Hepatocyte (in vitro differentiated cells): ENCODE results near the gene ASXL1. TPM values are rescaled to one million over a fixed set of nuclear protein-coding genes. Genes with fewer than 3 reads are reported as not detected.

Experiments used
- DNase-seq: peaks from one replicate; pipeline ENCODE4 v3.0.0-alpha.2; 2016; ENCODE audit warnings: low spot score
- H2AFZ ChIP-seq: fragments of 200-600 bp; sonication (generic); 2 replicates; pipeline ENCODE4 v1.6.0; 2016; ENCODE audit warnings: antibody characterized with exemption, mild to moderate bottlenecking
- H3K27ac ChIP-seq: fragments of 200-600 bp; sonication (generic); 2 replicates; pipeline ENCODE4 v1.5.1; 2016; ENCODE audit warnings: mild to moderate bottlenecking
- H3K27me3 ChIP-seq: fragments of 200-600 bp; sonication (generic); 2 replicates; pipeline ENCODE4 v1.6.1; 2016
- H3K36me3 ChIP-seq: fragments of 200-600 bp; sonication (generic); replicated peaks from 2 replicates; pipeline ENCODE4 v1.5.1; 2016; ENCODE audit warnings: low read depth; ENCODE audit not compliant: insufficient read depth
- H3K4me1 ChIP-seq: fragments of 200-600 bp; sonication (generic); 2 replicates; pipeline ENCODE4 v1.5.1; 2016; ENCODE audit warnings: mild to moderate bottlenecking, moderate library complexity; ENCODE audit not compliant: insufficient read depth
- H3K4me2 ChIP-seq: fragments of 200-600 bp; sonication (generic); 2 replicates; pipeline ENCODE4 v1.6.0; 2016
- H3K4me3 ChIP-seq: fragments of 200-600 bp; sonication (generic); 2 replicates; pipeline ENCODE4 v1.5.1; 2016; ENCODE audit warnings: mild to moderate bottlenecking
- H3K79me2 ChIP-seq: fragments of 200-600 bp; sonication (generic); 2 replicates; pipeline ENCODE4 v1.6.0; 2017; ENCODE audit warnings: mild to moderate bottlenecking
- H3K9me2 ChIP-seq: fragments of 200-600 bp; sonication (generic); replicated peaks from 2 replicates; pipeline ENCODE4 v1.6.0; 2017; ENCODE audit warnings: mild to moderate bottlenecking; ENCODE audit not compliant: insufficient read depth
- H3K9me3 ChIP-seq: fragments of 200-600 bp; sonication (generic); 2 replicates; pipeline ENCODE4 v1.5.1; 2016; ENCODE audit warnings: low read depth, mild to moderate bottlenecking
- H4K20me1 ChIP-seq: fragments of 200-600 bp; sonication (generic); 2 replicates; pipeline ENCODE4 v1.6.0; 2016; ENCODE audit warnings: mild to moderate bottlenecking; ENCODE audit not compliant: insufficient read depth, poor library complexity, severe bottlenecking
- CTCF ChIP-seq: fragments of 200-600 bp; sonication (generic); IDR thresholded peaks from 2 replicates; pipeline ENCODE4 v1.5.1; 2016; ENCODE audit warnings: antibody characterized with exemption, mild to moderate bottlenecking; ENCODE audit not compliant: poor library complexity
- EZH2 ChIP-seq: fragments of 200-600 bp; sonication (generic); IDR thresholded peaks from 2 replicates; pipeline ENCODE4 v1.6.1; 2016; ENCODE audit warnings: antibody characterized with exemption, mild to moderate bottlenecking, borderline replicate concordance
- EZH2phosphoT487 ChIP-seq: fragments of 200-600 bp; sonication (generic); IDR thresholded peaks from one replicate; pipeline ENCODE4 v1.6.1; 2018; ENCODE audit warnings: antibody characterized with exemption, mild to moderate bottlenecking, low read depth, moderate library complexity; ENCODE audit not compliant: unreplicated experiment, severe bottlenecking
- WGBS: methylation state at CpG from one replicate; pipeline ENCODE4 v1.1.6; 2016; ENCODE audit warnings: low lambda C conversion rate; ENCODE audit errors: missing lambda C conversion rate; 5-methylcytosine and 5-hydroxymethylcytosine counted together
- polyA plus RNA-seq: library from polyadenylated mRNA; unstranded; fragments of >200 nt; fragmentation: Nextera tagmentation; extraction: Ambion mirVana; gene quantifications from 2 replicates; pipeline ENCODE4 v1.2.1, GENCODE V29; 2016
- total RNA-seq: library from RNA; depleted of rRNA; stranded (reverse); fragments of >200 nt; gene quantifications from 2 replicates; pipeline ENCODE4 v1.2.3, GENCODE V29; 2014

Gene ASXL1
- total and polyA plus RNA-seq, 2 experiments from 2014 or later = 82.0 to 95.6 TPM

- TF ChIP-seq CTCF (no peak), EZH2 (no peak), EZH2phosphoT487 (no peak)
- H2AFZ ChIP-seq = no peak overlapping the region
- WGBS = 97% methylated on average over 12 of the region's 12 CpGs
- no peak overlapping the region for H3K4me3 ChIP-seq
- H3K36me3 ChIP-seq = no peaks in the 10 kb centered on the region
- peaks cover 88% of the 10 kb centered on the region for H3K4me1 ChIP-seq
- H3K4me2 ChIP-seq = peak overlapping the region; percentile 23
- no peaks in the 10 kb centered on the region for H3K27me3 ChIP-seq
- H3K27ac ChIP-seq = peak overlapping the region; percentile 91
- H3K9me2 ChIP-seq = no peaks in the 10 kb centered on the region
- no peaks in the 10 kb centered on the region for H3K9me3 ChIP-seq
- H4K20me1 ChIP-seq = peaks cover 89% of the 10 kb centered on the region
- peaks cover 96% of the 10 kb centered on the region for H3K79me2 ChIP-seq
- DNase-seq = no peak
Observed at GRCh38 chr20:32467506-32468312, 109.6 kb downstream of the ASXL1 start.

GRCh38 chr20:32468313-32468640 lies 110.1 kb downstream of the ASXL1 start:
- Histone ChIP-seq H3K4me2 (no peak overlapping the region), H2AFZ (no peak overlapping the region), H3K27ac (peak overlapping the region; percentile 91), H3K9me3 (no peaks in the 10 kb centered on the region), H3K4me1 (peaks cover 88% of the 10 kb centered on the region), H3K36me3 (no peaks in the 10 kb centered on the region), H3K4me3 (no peak overlapping the region), H3K27me3 (no peaks in the 10 kb centered on the region), H4K20me1 (peaks cover 88% of the 10 kb centered on the region), H3K9me2 (no peaks in the 10 kb centered on the region), H3K79me2 (peaks cover 96% of the 10 kb centered on the region)
- no peak for TF ChIP-seq CTCF
- no peak for TF ChIP-seq EZH2
- no peak for TF ChIP-seq EZH2phosphoT487
- WGBS = 95% methylated on average over 6 of the region's 6 CpGs
- no peak for DNase-seq

GRCh38 chr20:32468860-32469259 lies 110.7 kb downstream of the ASXL1 start:
- H3K4me3 ChIP-seq = no peak overlapping the region
- no peak overlapping the region for H3K4me2 ChIP-seq
- H3K27ac ChIP-seq = peak overlapping the region; percentile 44
- H2AFZ ChIP-seq = no peak overlapping the region
- no peaks in the 10 kb centered on the region for H3K9me2 ChIP-seq
- H3K79me2 ChIP-seq = peaks cover 96% of the 10 kb centered on the region
- peaks cover 88% of the 10 kb centered on the region for H3K4me1 ChIP-seq
- peaks cover 84% of the 10 kb centered on the region for H4K20me1 ChIP-seq
- H3K36me3 ChIP-seq = no peaks in the 10 kb centered on the region
- 94% methylated on average over 7 of the region's 7 CpGs for WGBS
- TF ChIP-seq EZH2phosphoT487 (no peak), CTCF (no peak), EZH2 (no peak)
- no peaks in the 10 kb centered on the region for H3K9me3 ChIP-seq
- DNase-seq = no peak
- H3K27me3 ChIP-seq = no peaks in the 10 kb centered on the region
